ENCODE measurements around the gene SGMS1. TPM values are rescaled to one million over a fixed set of nuclear protein-coding genes. Genes with fewer than 3 reads are reported as not detected.
"Not testable (repeated sequence)": the region's sequence is repeated elsewhere in the genome, so short reads cannot be mapped to it uniquely, and the experiment has no call there.

SGMS1 gene
- total and polyA plus RNA-seq, 2 donors (not counting 1 experiment from before 2014, with no cell fraction given): 39.9 to 82.1 TPM

- H3K27me3 ChIP-seq (ENCODE audit: control insufficient read depth, insufficient read depth, low read length): no peaks in the 10 kb centered on the region
- no peak overlapping the region for H3K9ac ChIP-seq (ENCODE audit: insufficient read depth, low read length)
- H4K20me1 ChIP-seq (ENCODE audit: control insufficient read depth, extremely low read depth, insufficient read depth, low read length): no peaks in the 10 kb centered on the region
- no peak overlapping the region for H3K27ac ChIP-seq (ENCODE audit: insufficient read depth, low read length)
- peak in 1 of 2 donors; percentile 10 for DNase-seq (ENCODE audit: low read depth in 2 of 2)
- no peak overlapping the region for H3K4me3 ChIP-seq (replicated peaks in 1 of 4; ENCODE audit: control extremely low read depth in 1 of 4, insufficient read depth in 1 of 4, low read depth in 3 of 4, low read length in 4 of 4)
- H3K36me3 ChIP-seq (ENCODE audit: control insufficient read depth, insufficient read depth, low read length): no peaks in the 10 kb centered on the region
- no peak for TF ChIP-seq EZH2 (IDR thresholded peaks at IDR 0.05; ENCODE audit: low read length, missing control alignments)
- TF ChIP-seq CTCF (conservative IDR thresholded peaks at IDR 0.05 in 1 of 2, IDR thresholded peaks at IDR 0.05 in 1 of 2; ENCODE audit: low read depth in 1 of 2, low read length in 2 of 2): no peak
- H3K4me1 ChIP-seq (ENCODE audit: control insufficient read depth, extremely low read depth, insufficient read depth, low read length): peaks cover 3% of the 10 kb centered on the region
- no peaks in the 10 kb centered on the region for H3K79me2 ChIP-seq (ENCODE audit: control insufficient read depth, insufficient read depth, low read length)
- no peak overlapping the region for H2AFZ ChIP-seq (ENCODE audit: low read length)
- H3K4me2 ChIP-seq (ENCODE audit: extremely low read depth, insufficient read depth, low read length): no peak overlapping the region
- H3K9me3 ChIP-seq (ENCODE audit: control insufficient read depth, insufficient read depth, low read depth, low read length): no peaks in the 10 kb centered on the region
Measured at GRCh38 chr10:50426485-50426884, 197.3 kb downstream of the SGMS1 start.

GRCh38 chr10:50425215-50425614 is 198.5 kb downstream of the SGMS1 start:
- DNase-seq (ENCODE audit: low read depth in 2 of 2); H3K79me2 ChIP-seq (ENCODE audit: control insufficient read depth, insufficient read depth, low read length); H3K9ac ChIP-seq (ENCODE audit: insufficient read depth, low read length); H2AFZ ChIP-seq (ENCODE audit: low read length); H3K36me3 ChIP-seq (ENCODE audit: control insufficient read depth, insufficient read depth, low read length); H3K27me3 ChIP-seq (ENCODE audit: control insufficient read depth, insufficient read depth, low read length); H3K9me3 ChIP-seq (ENCODE audit: control insufficient read depth, insufficient read depth, low read depth, low read length); H3K4me2 ChIP-seq (ENCODE audit: extremely low read depth, insufficient read depth, low read length); H3K4me1 ChIP-seq (ENCODE audit: control insufficient read depth, extremely low read depth, insufficient read depth, low read length); H4K20me1 ChIP-seq (ENCODE audit: control insufficient read depth, extremely low read depth, insufficient read depth, low read length); H3K4me3 ChIP-seq (replicated peaks in 1 of 4; ENCODE audit: control extremely low read depth in 1 of 4, insufficient read depth in 1 of 4, low read depth in 3 of 4, low read length in 4 of 4); H3K27ac ChIP-seq (ENCODE audit: insufficient read depth, low read length): not testable (repeated sequence)

- Histone ChIP-seq H3K9me3 (ENCODE audit: control insufficient read depth, insufficient read depth, low read depth, low read length) (no peaks in the 10 kb centered on the region), H3K27me3 (ENCODE audit: control insufficient read depth, insufficient read depth, low read length) (no peaks in the 10 kb centered on the region), H3K4me1 (ENCODE audit: control insufficient read depth, extremely low read depth, insufficient read depth, low read length) (peaks cover 8% of the 10 kb centered on the region), H3K79me2 (ENCODE audit: control insufficient read depth, insufficient read depth, low read length) (no peaks in the 10 kb centered on the region), H3K4me3 (replicated peaks in 1 of 4; ENCODE audit: control extremely low read depth in 1 of 4, insufficient read depth in 1 of 4, low read depth in 3 of 4, low read length in 4 of 4) (no peak overlapping the region), H4K20me1 (ENCODE audit: control insufficient read depth, extremely low read depth, insufficient read depth, low read length) (no peaks in the 10 kb centered on the region), H3K36me3 (ENCODE audit: control insufficient read depth, insufficient read depth, low read length) (no peaks in the 10 kb centered on the region), H3K27ac (ENCODE audit: insufficient read depth, low read length) (no peak overlapping the region), H2AFZ (ENCODE audit: low read length) (no peak overlapping the region), H3K9ac (ENCODE audit: insufficient read depth, low read length) (no peak overlapping the region), H3K4me2 (ENCODE audit: extremely low read depth, insufficient read depth, low read length) (no peak overlapping the region)
- TF ChIP-seq EZH2 (IDR thresholded peaks at IDR 0.05; ENCODE audit: low read length, missing control alignments) (no peak), CTCF (conservative IDR thresholded peaks at IDR 0.05 in 1 of 2, IDR thresholded peaks at IDR 0.05 in 1 of 2; ENCODE audit: low read depth in 1 of 2, low read length in 2 of 2) (no peak)
- no peak for DNase-seq (ENCODE audit: low read depth in 2 of 2)
Measured at GRCh38 chr10:50423448-50423847, 200.3 kb downstream of the SGMS1 start.
